K562 (cell line): ENCODE measurements around the gene CARS2. TPM values are rescaled to one million over a fixed set of nuclear protein-coding genes. Genes with fewer than 3 reads are reported as not detected.

ENCODE experiments used
- ATF1 ChIP-seq, 2 experiments: fragments of 450-650 bp in 1 of 2; IDR thresholded peaks; 2 replicates each; pipeline ENCODE4 v1.6.1; 2016; ENCODE audit warnings: missing compliant biosample characterization in 1 of 2, missing genetic modification characterization in 1 of 2
- ATF6 ChIP-seq: sonication (generic); formaldehyde crosslinking; IDR thresholded peaks from 2 replicates; pipeline ENCODE4 v1.4.0; 2020; ENCODE audit warnings: mild to moderate bottlenecking, missing genetic modification reagents
- CREM ChIP-seq: IDR thresholded peaks from 2 replicates; pipeline ENCODE4 v1.6.1; 2014; ENCODE audit warnings: antibody characterized with exemption, low read depth
- E2F3 ChIP-seq: fragments of 250-450 bp; sonication (Bioruptor Pico); IDR thresholded peaks from 2 replicates; pipeline ENCODE4 v1.4.0; 2020; ENCODE audit warnings: mild to moderate bottlenecking
- MECOM ChIP-seq: fragments of 250-450 bp; sonication (Bioruptor Pico); IDR thresholded peaks from 2 replicates; pipeline ENCODE4 v1.8.0; 2022; ENCODE audit warnings: inconsistent platforms
- MEIS2 ChIP-seq: fragments of 450-650 bp; IDR thresholded peaks from 2 replicates; pipeline ENCODE4 v1.6.1; 2014; ENCODE audit warnings: mild to moderate bottlenecking; ENCODE audit not compliant: partially characterized antibody
- NR3C1 ChIP-seq: sonication (generic); formaldehyde crosslinking; IDR thresholded peaks from 2 replicates; pipeline ENCODE4 v1.8.1; 2022; ENCODE audit warnings: missing genetic modification reagents
- POLR3G ChIP-seq: IDR thresholded peaks from 2 replicates; pipeline ENCODE4 v1.6.1; 2011; ENCODE audit not compliant: insufficient read length, insufficient replicate concordance; ENCODE audit errors: extremely low read depth
- RBBP5 ChIP-seq: fragments of 200-600 bp; sonication (generic); IDR thresholded peaks from 2 replicates; pipeline ENCODE4 v1.6.1; 2012; ENCODE audit warnings: borderline replicate concordance, mild to moderate bottlenecking, low read length, control low read depth, inconsistent platforms; ENCODE audit not compliant: insufficient read depth, poor library complexity, severe bottlenecking
- REST ChIP-seq, 2 experiments: fragments of 450-650 bp; formaldehyde crosslinking in 1 of 2; IDR thresholded peaks; 2 replicates each; pipeline versions ENCODE4 v1.4.0 to v1.6.1; 2014 to 2020; ENCODE audit warnings: mild to moderate bottlenecking in 2 of 2, borderline replicate concordance in 1 of 2, low read depth in 1 of 2
- TAL1 ChIP-seq: fragments of 450-650 bp; IDR thresholded peaks from 2 replicates; pipeline ENCODE4 v1.6.1; 2016; ENCODE audit warnings: mild to moderate bottlenecking
- TEAD4 ChIP-seq, 2 experiments: sonication (generic) in 1 of 2; formaldehyde crosslinking in 1 of 2; IDR thresholded peaks; 2 replicates each; pipeline versions ENCODE4 v1.6.1 to v1.8.0; 2012 to 2022; ENCODE audit warnings: borderline replicate concordance in 1 of 2, inconsistent platforms in 1 of 2, low read length in 1 of 2, mild to moderate bottlenecking in 1 of 2, missing genetic modification reagents in 1 of 2
- U2AF2 ChIP-seq: fragments of 200-400 bp; formaldehyde crosslinking; optimal IDR thresholded peaks from 2 replicates; pipeline ENCODE3; 2017; ENCODE audit warnings: low read depth, mild to moderate bottlenecking, low read length
- WHSC1 ChIP-seq: IDR thresholded peaks from one replicate; pipeline ENCODE4 v1.6.1; 2012; ENCODE audit warnings: low read length, control low read depth, inconsistent platforms
- XRCC4 ChIP-seq: IDR thresholded peaks from one replicate; pipeline ENCODE4 v1.6.1; 2011; ENCODE audit not compliant: insufficient read depth, insufficient read length; ENCODE audit errors: extremely low read depth
- polyA plus RNA-seq, 8 experiments: library from polyadenylated mRNA; depleted of rRNA in 4 of 8; stranded (reverse) in 5 of 8; unstranded in 3 of 8; fragments of >200 nt; fragmentation: Nextera tagmentation in 2 of 8; fragmentation: Illumina TruSeq in 1 of 8; extraction: Ambion mirVana in 2 of 8; extraction: Trizol in 1 of 8; gene quantifications; 2 replicates each; pipeline versions ENCODE4 v1.2.1 to v1.2.3, GENCODE V29; 2011 to 2014; ENCODE audit warnings: inconsistent platforms in 1 of 8, missing spikeins in 1 of 8
- total RNA-seq, 7 experiments: library from RNA; depleted of rRNA in 6 of 7; stranded (reverse); fragments of >200 nt in 6 of 7; fragmentation: Illumina TruSeq in 2 of 7; extraction: Trizol in 2 of 7; gene quantifications; 2 replicates each; pipeline versions ENCODE4 v1.2.1 to v1.2.3, GENCODE V29; 2011 to 2021; ENCODE audit warnings: low replicate concordance in 1 of 7
- TF ChIP-seq, protein P1 (sequence below): fragments of 450-650 bp; formaldehyde crosslinking; IDR thresholded peaks from 2 replicates; pipeline ENCODE4 v1.4.0; 2022; ENCODE audit warnings: missing genetic modification characterization

Gene CARS2
- total and polyA plus RNA-seq, 9 of the 15 experiments (the other 6 are each of a cell fraction or from before 2014, with no cell fraction given) = 1.7 to 37.4 (median 30.5) TPM

DNA sequence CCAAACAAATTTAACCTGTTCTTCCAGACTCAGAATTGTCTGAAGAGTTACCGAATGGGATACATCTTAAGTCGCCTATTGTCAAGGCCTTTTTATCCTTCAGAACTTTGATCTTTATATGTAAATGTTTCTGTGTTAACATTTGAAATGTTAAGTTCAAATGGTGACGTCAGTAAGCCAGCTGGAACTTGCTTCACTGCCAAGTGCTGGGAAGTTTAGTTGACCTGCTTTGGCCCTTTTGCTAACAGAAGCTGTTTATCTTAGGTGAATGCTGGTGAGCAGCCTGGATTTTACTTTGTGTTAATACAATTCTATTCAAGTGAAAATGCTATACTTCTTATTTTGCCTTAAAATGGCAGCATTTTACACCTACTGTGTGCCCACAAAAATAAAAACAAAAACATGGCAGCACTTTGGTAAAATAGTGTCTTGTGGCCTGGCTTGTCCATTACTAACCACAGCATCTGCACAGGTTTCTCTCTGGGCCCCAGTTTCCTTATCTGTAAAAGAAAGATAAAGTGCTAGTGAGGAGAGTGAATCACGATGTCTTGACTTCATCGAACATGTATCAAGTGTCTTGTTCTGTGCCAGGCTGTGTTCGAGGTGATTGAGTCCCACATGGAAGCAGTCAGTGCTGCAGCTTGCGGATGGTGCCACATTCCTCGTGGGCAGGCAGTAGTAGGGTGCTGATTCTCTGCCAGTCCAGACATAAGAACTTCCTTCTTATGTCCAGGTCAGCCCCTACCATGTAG lies 88.4 kb downstream of the CARS2 start (continued):
- TF ChIP-seq REST (IDR thresholded peaks at IDR 0.05; ENCODE audit: borderline replicate concordance) (peak; percentile 10; the same call in 1 of the 2 replicates), REST (CRISPR knock-in tag; IDR thresholded peaks at IDR 0.05; ENCODE audit: low read depth) (no peak), MECOM (CRISPR knock-in tag) (no peak), MEIS2 (no peak), TAL1 (0 out of 2 replicates have a peak, but pooled peaks have one; percentile 23), RBBP5 (no peak), NR3C1 (CRISPR knock-in tag) (no peak), E2F3 (CRISPR knock-in tag) (no peak), CREM (peak; percentile 56; the same call in 1 of the 2 replicates), POLR3G (no peak), ATF1 (CRISPR knock-in tag; IDR thresholded peaks at IDR 0.05) (no peak), ATF1 (tag; IDR thresholded peaks at IDR 0.05) (0 out of 2 replicates have a peak, but pooled peaks have one; percentile 50), XRCC4 (no peak), WHSC1 (no peak), TEAD4 (IDR thresholded peaks at IDR 0.05; ENCODE audit: low read length) (peak; percentile 66), TEAD4 (CRISPR knock-in tag; IDR thresholded peaks at IDR 0.05; ENCODE audit: borderline replicate concordance) (no peak), U2AF2 (no peak), ATF6 (CRISPR knock-in tag) (no peak)
- TF ChIP-seq, protein P1, sequence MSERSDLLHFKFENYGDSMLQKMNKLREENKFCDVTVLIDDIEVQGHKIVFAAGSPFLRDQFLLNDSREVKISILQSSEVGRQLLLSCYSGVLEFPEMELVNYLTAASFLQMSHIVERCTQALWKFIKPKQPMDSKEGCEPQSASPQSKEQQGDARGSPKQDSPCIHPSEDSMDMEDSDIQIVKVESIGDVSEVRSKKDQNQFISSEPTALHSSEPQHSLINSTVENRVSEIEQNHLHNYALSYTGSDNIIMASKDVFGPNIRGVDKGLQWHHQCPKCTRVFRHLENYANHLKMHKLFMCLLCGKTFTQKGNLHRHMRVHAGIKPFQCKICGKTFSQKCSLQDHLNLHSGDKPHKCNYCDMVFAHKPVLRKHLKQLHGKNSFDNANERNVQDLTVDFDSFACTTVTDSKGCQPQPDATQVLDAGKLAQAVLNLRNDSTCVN = no peak
